ENCODE results near the gene C15orf61. TPM values are rescaled to one million over a fixed set of nuclear protein-coding genes. Genes with fewer than 3 reads are reported as not detected.
A peak's percentile ranks its signal among the peaks of the same experiment; 100 is the strongest.

The C15orf61 gene
- total RNA-seq, 1 experiment from 2014 or later: 5.6 TPM

- Histone ChIP-seq H3K36me3 (ENCODE audit: control insufficient read depth, insufficient read depth, low read length) (no peaks in the 10 kb centered on the region; the same call in 1 of the 2 replicates), H3K4me1 (ENCODE audit: control insufficient read depth, insufficient read depth, low read length) (no peaks in the 10 kb centered on the region), H3K27me3 (ENCODE audit: control insufficient read depth, insufficient read depth, low read length) (no peaks in the 10 kb centered on the region), H3K4me3 (ENCODE audit: low read depth in 2 of 2, low read length in 2 of 2) (no peak overlapping the region), H3K9me3 (ENCODE audit: control insufficient read depth, insufficient read depth, low read depth, low read length) (no peaks in the 10 kb centered on the region), H3K27ac (ENCODE audit: low read length) (no peak overlapping the region)
- BruUV-seq (replicated peaks): no TSS peak
- POLR2A ChIA-PET: no interaction called here
- CTCF ChIA-PET: no interaction called here
- no peak for TF ChIP-seq TCF7L2 (IDR thresholded peaks at IDR 0.05; ENCODE audit: low read depth, low read length)
- no peak for TF ChIP-seq CTCF (IDR thresholded peaks at IDR 0.05)
- no peak for TF ChIP-seq SIN3A (IDR thresholded peaks at IDR 0.05; ENCODE audit: borderline replicate concordance, insufficient read depth, low read depth, low read length)
- no peak for TF ChIP-seq POLR2AphosphoS5 (IDR thresholded peaks at IDR 0.05; ENCODE audit: low read depth, low read length)
- no peak for TF ChIP-seq REST (IDR thresholded peaks at IDR 0.05; ENCODE audit: insufficient read depth in 1 of 2, low read depth in 2 of 2, low read length in 1 of 2)
- ATAC-seq (no peak), DNase-seq (ENCODE audit: low read depth, low spot score) (no peak)
- in situ Hi-C loops (cut with HindIII; ENCODE audit: low pct_unique_long_range_greater_than_20kb, low sequenced_read_pairs): no loop called here
- intact Hi-C loops (cut with micrococcal nuclease; ENCODE audit: unreplicated experiment): no loop called here
These were observed 16.8 kb downstream of the C15orf61 start for GRCh38 chr15:67537771-67538170.

- in situ Hi-C loops (cut with HindIII; ENCODE audit: low pct_unique_long_range_greater_than_20kb, low sequenced_read_pairs): no loop called here
- Histone ChIP-seq H3K36me3 (ENCODE audit: control insufficient read depth, insufficient read depth, low read length) (no peaks in the 10 kb centered on the region; the same call in 1 of the 2 replicates), H3K27ac (ENCODE audit: low read length) (peak within 1 kb of the TSS; percentile 96), H3K4me3 (ENCODE audit: low read depth in 2 of 2, low read length in 2 of 2) (peak within 1 kb of the TSS; percentile 86 to 87), H3K27me3 (ENCODE audit: control insufficient read depth, insufficient read depth, low read length) (no peaks in the 10 kb centered on the region), H3K4me1 (ENCODE audit: control insufficient read depth, insufficient read depth, low read length) (peaks cover 5% of the 10 kb centered on the region), H3K9me3 (ENCODE audit: control insufficient read depth, insufficient read depth, low read depth, low read length) (no peaks in the 10 kb centered on the region)
- intact Hi-C loops (cut with micrococcal nuclease; ENCODE audit: unreplicated experiment): no loop called here
- no TSS peak for BruUV-seq (replicated peaks)
- ChIA-PET POLR2A (interaction anchor here (0.6 kb wide), 1 partner anchor 285 kb away, joined by 3 read pairs; no protein-coding TSS in a partner anchor), CTCF (no interaction called here)
- DNase-seq (ENCODE audit: low read depth, low spot score) (no peak), ATAC-seq (peak; percentile 97)
- TF ChIP-seq TCF7L2 (IDR thresholded peaks at IDR 0.05; ENCODE audit: low read depth, low read length) (0 out of 2 replicates have a peak, but pooled peaks have one; percentile 22), REST (IDR thresholded peaks at IDR 0.05; ENCODE audit: insufficient read depth in 1 of 2, low read depth in 2 of 2, low read length in 1 of 2) (no peak), POLR2AphosphoS5 (IDR thresholded peaks at IDR 0.05; ENCODE audit: low read depth, low read length) (peak; percentile 82), SIN3A (IDR thresholded peaks at IDR 0.05; ENCODE audit: borderline replicate concordance, insufficient read depth, low read depth, low read length) (peak; percentile 89; the same call in 1 of the 2 replicates)
These were observed 21.8 kb downstream of the C15orf61 start, which contains the start of gene MAP2K5 for GRCh38 chr15:67542420-67543347. TSS of gene MAP2K5 (plus strand) at chr15:67542703. CDS start at chr15:67543336, 633 bp downstream.

All from Panc1 (cell line).